Fibroblast of gingiva (primary cell): ENCODE results near the gene BTN2A1.
A peak's percentile ranks its signal among the peaks of the same experiment; 100 is the strongest.
"Not testable (repeated sequence)": the region's sequence is repeated elsewhere in the genome, so short reads cannot be mapped to it uniquely, and the experiment has no call there.

Source experiments
- DNase-seq: peaks from one replicate; pipeline ENCODE4 v3.0.0-alpha.2; 2011; ENCODE audit warnings: low read depth

Gene BTN2A1

DNA sequence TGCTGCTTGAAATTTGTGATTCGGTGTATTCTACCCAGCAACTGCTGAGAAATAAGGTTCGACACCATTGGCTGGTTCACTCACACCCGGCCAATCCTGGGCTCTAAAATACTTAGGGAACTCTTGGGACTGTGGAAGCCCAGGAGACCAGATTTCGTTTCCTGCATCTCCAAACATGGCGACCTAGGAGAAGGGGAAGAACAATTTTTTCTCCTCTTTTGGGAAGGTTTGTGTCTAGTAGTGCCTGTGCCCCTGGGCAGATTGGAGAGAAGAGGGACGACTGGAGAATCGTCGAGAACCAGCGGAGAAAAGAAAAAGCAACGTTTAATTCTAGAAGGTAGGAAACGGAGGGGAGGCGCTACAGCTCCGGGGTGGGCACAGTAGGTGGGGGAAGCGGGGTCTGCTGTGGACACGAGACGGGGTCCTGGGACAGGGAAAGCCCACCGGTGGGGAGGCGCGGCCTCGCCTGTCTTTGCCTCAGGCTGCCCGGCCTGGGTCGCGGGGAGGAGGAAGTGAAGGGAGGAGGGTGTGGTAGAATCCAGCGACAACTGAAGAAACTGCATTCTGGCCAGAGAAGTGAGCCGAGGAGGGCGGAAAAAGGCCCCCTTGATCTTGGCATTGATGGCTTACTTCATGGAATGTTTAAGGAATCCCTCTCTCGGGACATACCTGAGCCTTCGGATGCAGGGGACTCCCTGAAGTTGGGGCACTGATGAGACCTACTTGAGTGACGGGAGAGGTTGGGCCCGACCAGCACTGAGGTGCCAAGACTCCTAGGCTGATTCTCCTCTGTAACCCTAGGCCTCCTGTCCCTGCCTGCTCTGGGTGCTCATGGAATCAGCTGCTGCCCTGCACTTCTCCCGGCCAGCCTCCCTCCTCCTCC is at the start of gene BTN2A1:
BTN2A1 (plus strand) TSS at position 150 of the 883 bp plus-strand sequence; CDS start at position 832, 682 bp downstream.
- peak; percentile 90 for DNase-seq

DNA sequence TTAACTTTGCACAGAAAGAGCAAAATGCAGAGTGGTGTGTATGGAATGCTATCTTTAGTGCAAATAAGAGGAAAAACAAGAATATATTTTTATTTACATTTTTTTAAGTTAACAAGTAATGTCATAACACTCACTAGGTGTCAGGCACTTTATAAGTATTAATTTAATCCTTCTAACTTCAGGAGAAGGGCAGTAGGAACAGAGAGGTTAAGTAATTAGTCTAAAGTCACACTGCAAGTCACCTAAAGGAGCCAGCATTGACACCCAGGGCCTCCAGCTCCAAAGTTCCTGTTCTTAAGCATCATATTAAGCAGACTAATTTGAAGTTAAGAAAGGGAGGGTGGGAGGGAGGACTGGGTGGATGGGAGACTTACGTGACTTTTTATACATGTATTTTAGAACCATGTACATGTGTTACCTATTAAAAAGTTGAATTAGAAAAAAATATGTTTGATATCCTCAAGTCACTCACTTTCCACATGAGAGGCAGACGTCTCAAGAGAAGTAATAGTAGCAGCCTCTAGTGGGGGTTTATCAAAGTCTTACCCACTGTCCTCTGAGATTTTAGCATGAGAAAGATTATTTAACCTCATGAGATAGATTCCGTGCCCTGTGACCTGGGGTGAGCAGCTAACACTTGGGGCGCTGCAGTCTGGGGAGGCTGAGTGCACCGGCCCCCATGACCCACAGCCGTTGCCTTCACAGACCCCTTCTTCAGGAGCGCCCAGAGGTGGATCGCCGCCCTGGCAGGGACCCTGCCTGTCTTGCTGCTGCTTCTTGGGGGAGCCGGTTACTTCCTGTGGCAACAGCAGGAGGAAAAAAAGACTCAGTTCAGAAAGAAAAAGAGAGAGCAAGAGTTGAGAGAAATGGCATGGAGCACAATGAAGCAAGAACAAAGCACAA is 48.7 kb upstream of the BTN2A1 start:
- no peak for DNase-seq

DNA sequence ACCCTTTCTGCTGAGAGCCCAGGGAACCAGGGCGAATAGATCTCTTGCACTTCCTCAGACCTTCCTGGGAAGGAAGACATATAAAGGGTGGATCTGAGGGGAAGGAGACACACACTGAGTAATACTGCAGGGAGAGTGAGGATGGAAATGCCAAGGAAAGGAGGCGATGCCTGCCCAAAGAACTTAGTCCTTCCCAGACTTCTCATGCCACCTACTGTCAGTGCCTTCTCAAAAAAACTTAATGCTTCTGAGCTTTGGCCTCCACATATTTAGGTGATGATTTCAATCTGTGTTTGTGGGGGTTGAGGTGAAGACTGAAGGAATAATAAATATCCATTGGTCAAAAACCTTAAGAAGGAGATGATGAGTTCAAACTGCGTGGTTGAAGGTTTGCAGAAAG is 46.0 kb upstream of the BTN2A1 start:
- DNase-seq, result no peak

DNA sequence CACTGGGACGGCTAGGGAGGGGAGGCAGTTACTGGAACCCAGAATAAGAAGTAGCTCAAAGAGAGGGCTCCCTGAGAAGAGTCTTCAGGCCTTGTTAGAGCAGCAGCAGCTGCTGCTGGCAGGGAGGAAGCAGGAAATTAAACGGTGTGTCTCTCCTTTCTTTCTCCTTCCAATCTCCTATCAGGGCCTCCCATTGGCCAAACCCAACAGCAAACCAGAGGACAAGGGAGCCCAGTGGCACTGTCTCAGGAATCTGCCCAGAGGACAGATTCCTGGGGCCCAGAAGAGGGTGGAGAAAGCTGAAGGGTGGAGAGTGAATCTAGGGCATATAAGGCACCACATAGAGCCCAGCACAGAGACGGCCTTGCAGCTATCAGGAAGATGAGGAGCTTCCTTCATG is 45.5 kb upstream of the BTN2A1 start:
- DNase-seq, result no peak

DNA sequence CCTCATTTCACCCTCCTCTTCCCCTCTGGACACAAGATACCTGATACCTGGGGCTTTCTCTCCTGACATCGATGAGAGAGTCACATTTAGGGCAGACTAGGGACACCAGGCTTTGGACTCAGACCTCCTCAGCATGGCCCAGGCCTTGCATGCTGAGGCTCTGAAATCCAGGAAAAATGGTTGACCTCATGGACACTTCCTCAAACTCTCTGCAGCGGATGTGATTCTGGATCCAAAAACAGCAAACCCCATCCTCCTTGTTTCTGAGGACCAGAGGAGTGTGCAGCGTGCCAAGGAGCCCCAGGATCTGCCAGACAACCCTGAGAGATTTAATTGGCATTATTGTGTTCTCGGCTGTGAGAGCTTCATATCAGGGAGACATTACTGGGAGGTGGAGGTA is 44.8 kb upstream of the BTN2A1 start:
- no peak for DNase-seq

DNA sequence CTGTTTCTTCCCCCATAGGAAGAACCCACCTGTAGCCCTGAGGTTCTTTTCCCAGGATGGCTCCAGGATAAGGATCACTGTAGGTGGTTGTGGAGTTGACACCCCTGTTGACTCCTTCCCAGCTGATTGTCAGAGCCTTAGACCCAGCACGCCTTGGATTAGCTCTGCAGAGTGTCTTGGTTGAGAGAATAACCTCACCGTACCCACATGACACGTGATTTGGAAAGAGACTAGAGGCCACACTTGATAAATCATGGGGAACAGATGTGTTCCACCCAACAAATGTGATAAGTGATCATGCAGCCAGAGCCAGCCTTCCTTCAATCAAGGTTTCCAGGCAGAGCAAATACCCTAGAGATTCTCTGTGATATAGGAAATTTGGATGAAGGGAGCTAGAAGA is 43.5 kb upstream of the BTN2A1 start:
- no peak for DNase-seq

DNA sequence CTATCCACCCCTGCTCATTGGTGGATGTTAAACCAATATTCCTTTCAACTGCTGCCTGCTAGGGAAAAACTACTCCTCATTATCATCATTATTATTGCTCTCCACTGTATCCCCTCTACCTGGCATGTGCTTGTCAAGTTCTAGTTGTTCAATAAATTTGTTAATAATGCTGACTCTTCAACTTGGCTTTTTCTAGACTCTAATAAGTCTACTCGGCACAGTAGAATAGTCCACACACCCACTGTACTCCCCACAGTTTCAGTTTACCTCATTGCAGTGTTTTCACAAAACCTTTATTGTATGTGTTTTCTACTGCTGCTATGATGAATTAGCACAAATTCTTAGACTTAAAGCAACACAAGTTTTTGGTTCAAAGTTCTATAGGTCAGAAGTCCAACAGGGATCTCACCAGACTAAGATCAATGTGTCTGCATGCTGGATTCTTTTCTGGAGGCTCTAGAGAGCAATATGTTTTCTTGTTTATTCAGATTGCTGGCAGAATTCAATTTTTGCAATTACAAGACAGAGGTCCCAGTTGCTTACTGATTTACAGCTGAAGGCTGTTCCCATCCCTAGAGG is 42.6 kb upstream of the BTN2A1 start:
- DNase-seq, result no peak

DNA sequence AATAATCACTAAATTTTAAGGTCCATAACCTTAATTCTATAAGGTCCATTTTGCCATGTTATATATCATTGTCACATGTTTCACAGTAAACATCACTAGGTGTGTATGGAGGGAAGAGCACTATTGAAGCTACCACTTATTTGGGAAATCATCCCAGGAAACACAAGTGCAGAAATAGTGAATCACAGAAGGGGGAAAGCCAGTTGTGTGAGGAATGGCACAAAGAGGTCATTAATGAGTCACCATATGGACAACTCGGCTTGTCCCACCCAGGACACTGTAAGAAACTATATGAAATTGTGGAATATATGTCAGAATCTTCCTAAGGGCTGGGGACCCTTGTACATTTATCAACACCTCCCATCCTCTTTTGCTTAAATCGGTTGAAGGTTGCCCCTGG is 42.0 kb upstream of the BTN2A1 start:
- DNase-seq, result no peak

DNA sequence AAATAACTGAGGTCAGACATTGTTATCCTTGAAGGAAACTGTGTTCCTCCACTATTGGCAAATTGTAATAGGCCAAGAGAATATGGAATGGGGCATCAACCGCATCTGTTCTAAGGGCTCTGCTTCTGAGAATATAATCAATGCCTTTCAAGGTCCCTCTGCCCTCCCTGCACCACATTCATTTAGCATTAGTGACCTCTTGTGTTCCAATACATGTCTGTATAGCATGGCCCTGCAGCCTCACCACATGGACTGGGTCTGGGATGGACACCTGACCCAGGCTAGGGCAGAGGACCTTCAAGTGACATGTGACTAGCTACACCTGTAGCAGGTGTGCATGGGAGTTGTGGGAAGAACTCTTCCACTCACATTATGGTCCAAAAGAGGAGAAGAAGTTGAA is 41.5 kb upstream of the BTN2A1 start:
- DNase-seq, result no peak

DNA sequence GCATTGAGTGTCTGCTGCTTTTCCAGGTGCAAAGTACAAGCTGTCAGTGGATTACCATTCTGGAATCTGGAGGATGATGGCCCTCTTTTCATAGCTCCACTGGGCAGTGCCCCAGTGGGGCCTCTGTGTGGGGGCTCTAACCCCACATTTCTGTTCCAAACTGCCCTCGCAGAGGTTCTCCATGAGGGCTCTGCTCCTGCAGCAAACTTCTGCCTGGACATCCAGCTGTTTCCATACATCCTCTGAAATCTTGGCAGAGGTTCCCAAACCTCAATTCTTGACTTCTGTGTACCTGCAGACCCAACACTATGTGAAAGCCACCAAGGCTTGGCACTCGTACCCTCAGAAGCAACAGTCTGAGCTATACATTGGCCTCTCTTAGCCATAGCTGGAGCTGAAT is 39.7 kb upstream of the BTN2A1 start:
- DNase-seq, result not testable (repeated sequence)

DNA sequence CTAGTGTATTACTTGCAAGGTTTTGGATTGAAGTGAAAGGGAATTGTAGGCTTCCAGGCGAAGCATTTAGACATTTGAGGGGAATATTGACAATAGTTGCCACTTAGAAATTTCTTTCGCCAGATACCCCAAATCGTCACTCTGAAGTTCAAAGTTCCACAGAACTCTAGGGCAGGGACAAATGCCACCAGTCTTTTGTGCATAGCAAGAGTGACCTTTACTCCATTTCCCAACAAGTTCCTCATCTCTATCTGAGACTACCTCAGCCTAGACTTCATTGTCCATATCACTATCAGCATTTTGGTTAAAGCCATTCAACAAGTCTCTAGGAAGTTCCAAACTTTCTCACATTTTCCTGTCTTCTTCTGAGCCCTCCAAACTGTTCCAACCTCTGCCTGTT is 39.0 kb upstream of the BTN2A1 start:
- not testable (repeated sequence) for DNase-seq

DNA sequence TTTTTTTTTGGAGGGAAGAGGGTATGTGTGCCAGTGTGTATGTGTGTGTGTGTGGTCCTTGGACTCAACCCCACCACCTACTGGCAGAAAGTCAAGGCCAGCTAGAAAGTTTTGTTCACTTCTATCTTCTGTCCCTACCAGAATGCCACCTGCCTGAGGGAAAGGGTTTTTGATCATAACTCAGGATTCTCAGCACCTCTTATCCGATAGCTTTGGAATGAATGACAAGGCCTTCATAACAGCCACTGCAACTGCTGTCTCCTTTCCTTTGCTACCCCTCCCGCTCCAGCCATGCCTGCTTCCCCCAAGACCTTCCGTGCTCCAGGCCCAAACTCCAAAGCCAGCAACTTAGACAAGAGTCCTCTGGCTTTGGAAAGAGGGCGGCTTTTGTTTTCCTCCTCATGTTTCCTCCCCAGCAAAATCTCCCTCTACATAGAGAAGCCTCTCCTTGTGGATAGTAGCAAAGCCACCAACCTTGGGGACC is 37.0 kb upstream of the BTN2A1 start:
- DNase-seq, result peak; percentile 6

DNA sequence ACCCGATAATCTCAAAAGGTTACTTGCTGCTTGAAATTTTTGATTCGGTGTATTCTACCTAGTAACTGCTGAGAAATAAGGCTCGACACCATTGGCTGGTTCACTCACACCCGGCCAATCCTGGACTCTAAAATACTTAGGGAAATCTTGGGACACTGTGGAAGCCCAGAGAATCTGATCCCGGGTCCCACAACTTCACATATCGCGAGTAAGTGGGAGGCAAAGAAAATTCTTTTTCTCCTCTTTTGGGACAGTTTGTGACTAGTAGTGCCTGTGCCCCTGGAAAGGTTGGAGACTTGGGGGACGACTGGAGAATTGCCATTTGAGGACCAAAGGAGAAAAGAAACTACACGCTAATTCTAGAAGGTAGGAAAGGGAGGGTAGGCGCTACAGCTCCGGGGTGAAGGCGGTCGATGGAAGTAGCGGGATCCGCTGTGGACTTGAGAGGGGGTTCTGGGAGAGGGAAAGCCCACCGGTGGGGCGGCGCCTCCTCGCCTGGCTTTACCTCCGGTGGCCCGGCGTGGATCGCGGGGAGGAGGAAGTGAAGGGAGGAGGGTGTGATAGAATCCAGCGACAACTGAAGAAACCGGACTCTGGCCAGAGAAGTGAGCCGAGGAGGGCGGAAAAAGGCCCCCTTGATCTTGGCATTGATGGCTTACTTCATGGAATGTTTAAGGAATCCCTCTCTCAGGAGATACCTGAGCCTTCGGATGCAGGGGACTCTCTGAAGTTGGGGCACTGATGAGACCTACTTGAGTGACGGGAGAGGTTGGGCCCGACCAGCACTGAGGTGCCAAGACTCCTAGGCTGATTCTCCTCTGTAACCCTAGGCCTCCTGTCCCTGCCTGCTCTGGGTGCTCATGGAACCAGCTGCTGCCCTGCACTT is 36.3 kb upstream of the BTN2A1 start:
- DNase-seq, result peak; percentile 86

DNA sequence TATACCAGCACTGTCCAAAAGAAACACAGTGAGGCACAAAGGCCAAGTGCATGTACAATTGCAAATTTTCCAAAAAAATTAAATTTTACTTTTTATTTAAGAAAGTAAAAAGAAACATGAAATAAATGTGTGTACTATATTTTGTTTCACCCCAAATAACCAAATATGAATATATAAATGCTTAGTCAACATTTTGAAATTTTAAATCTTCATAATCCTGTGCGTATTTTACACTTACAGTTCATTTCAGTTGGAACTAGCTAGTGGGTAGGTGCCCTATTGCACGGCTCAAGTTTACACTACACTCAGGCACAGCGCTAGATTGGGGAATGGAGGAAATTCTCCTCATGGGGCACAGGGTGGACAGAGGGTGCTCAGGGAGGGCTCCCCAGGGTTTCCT is 35.4 kb upstream of the BTN2A1 start:
- DNase-seq, result no peak

DNA sequence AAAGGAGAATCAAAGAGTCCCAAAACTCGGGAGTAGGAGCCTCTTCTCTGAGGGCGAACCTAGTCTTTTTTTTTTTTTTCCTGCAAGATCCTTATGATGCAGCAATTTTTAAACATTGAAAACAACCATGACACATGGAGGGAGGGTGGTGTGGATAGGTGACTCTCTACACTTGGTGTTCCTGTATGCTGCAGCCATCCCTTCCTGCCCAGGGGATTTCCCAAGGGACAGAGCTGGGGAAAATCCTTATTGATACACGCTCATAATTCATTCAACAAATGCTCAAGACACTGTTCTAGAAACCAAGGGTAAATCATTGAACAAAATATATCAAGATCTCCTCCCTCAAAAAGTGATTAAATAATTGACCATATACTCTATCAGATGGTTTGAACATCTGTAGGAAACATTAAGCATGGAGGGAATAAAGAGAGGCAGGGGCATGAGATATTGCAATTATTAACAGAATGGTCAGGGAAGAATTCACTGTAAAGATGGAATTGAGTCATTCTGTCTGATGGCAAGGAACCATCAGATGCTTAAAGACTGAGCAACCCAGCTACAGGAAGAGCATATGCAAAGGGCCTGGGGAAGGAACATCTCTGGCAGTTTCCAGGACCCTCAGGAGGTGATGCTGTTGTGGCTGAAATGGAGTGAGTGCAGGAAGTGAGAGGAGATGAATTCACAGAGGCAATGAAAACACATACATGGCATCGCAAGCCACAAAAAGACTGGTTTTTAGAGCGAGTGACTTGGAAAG is 30.9 kb upstream of the BTN2A1 start:
- DNase-seq, result no peak

DNA sequence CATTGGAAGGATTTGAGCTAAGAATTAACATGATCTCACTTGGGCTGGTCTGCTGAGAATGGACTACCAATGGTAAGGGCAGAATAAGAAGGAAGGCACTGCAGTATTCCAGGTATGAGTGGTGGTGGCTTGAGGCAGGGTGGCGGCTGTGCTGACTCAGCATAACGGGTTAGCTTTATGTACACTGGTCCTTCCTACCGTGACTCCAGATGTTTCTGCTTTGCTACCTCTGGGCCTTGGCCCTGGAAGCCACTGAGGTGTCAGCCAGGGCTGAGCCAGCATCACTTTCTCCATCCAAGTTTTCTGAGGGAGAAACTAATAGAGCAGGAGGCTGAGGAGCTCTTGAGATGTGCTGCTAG is 30.3 kb upstream of the BTN2A1 start:
- no peak for DNase-seq

DNA sequence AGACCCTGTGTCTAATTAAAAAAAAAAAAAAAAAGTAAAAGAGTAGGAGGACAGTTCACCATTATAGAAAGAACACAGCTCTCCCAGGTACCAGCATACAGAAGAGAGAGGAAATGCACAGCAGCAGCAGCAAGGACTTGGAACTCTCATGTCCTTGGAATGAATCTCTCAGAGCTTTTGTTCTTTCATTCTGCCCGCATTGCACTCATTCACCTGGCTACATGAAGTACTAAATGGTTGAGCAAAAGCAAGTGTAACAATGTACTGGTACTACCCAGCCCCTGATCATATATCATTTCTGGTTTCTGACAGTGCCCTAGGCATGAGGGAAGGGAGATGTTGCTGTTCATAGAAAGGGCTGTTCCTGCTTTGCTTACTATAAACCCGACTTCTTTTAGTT is 29.5 kb upstream of the BTN2A1 start:
- no peak for DNase-seq

DNA sequence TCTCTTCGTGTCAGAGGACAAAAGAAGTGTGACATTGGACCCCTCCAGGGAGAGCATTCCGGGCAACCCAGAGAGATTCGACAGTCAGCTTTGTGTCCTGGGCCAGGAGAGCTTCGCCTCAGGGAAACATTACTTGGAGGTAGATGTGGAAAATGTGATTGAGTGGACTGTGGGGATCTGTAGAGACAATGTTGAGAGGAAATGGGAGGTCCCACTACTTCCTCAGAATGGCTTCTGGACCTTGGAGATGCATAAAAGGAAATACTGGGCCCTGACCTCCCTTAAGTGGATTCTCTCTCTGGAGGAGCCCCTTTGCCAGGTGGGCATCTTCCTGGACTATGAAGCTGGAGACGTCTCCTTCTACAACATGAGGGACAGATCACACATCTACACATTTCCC is 27.0 kb upstream of the BTN2A1 start:
- no peak for DNase-seq

DNA sequence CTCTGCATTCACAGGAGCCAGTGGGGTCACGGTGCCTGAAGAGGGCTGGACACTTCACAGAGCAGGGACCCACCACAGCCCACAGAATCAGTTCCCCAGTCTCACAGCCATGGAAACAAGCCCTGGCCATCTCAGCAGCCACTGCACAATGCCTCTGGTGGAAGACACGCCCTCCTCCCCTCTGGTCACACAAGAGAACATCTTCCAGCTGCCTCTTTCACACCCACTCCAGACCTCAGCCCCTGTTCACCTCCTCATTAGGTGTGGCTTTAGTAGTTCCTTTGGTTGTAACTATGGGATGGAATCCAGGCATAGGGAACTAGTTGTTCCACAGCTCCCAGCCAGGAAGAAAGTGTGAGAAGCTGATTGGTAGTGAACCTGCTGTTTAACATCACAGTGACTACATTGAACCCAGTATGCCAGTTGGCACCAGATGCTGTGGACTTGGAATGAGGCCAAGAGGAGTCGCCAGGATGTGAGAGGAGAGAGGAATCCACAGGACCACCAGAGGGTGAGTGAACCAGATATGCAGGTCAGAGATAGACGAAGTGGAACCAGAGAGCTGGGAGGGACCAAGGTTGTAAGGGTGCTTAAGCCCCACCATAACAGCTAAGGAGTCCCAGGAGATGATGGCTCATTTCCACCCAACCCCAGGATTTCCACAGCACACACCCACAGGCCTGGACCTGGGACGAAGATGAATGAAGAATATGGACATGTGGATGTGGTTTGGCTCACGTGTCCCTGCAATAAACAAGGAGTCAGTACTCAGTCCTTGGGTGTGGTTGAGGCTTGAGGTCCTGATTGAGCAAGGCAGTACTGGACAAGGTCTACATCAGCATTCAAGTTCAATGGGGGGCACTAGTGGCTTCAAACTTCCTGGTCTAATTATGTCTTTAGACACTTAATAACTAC is 26.2 kb upstream of the BTN2A1 start:
- peak; percentile 47 for DNase-seq
